ENCODE measurements around the gene CTNNA3. TPM values are rescaled to one million over a fixed set of nuclear protein-coding genes. Genes with fewer than 3 reads are reported as not detected.

CTNNA3 gene
- polyA plus RNA-seq, 1 donor from 2014 or later: 0.14 TPM

DNA sequence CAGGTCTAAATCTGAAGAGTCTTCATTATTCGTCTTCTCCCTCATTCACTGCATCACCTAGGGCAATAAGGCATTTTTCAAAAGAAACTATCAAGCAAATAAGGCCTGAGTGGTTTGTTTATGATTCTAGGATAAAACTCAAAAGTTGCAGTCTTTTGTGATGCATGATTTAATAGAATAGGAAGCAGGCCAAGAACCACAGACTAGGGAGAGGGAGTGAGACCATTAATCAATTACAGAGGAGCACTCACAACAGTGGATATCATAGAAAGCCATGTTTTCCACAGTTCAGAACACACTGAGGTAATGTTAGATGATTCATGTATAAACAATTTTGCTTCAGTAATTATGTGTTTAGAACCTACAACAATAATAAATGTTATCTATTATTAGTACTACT lies 858.0 kb downstream of the CTNNA3 start:
- Histone ChIP-seq H3F3A (ENCODE audit: insufficient read depth, low read length, poor library complexity, severe bottlenecking) (no peaks in the 10 kb centered on the region), H3K36me3 (ENCODE audit: insufficient read depth, low read length) (no peaks in the 10 kb centered on the region), H4K20me1 (ENCODE audit: insufficient read depth) (no peaks in the 10 kb centered on the region), H3K4me3 (ENCODE audit: low read length) (no peak overlapping the region), H3K27ac (ENCODE audit: low read length) (no peak overlapping the region), H3K4me2 (ENCODE audit: low read length) (no peak overlapping the region), H3K9me3 (ENCODE audit: low read length) (no peaks in the 10 kb centered on the region), H3K27me3 (ENCODE audit: insufficient read depth, low read depth, low read length) (no peaks in the 10 kb centered on the region), H3K9ac (ENCODE audit: low read length) (no peak overlapping the region), H2AFZ (ENCODE audit: low read depth, low read length) (no peak overlapping the region), H3K79me2 (replicated peaks; ENCODE audit: insufficient read depth, low read length) (no peaks in the 10 kb centered on the region), H3K9me2 (ENCODE audit: insufficient read depth, low read length) (no peaks in the 10 kb centered on the region)
- TF ChIP-seq EP300 (conservative IDR thresholded peaks at IDR 0.05; ENCODE audit: poor library complexity, severe bottlenecking) (no peak), EZH2 (IDR thresholded peaks at IDR 0.05; ENCODE audit: borderline replicate concordance, insufficient read depth, low read length, poor library complexity, severe bottlenecking) (no peak), MXI1 (conservative IDR thresholded peaks at IDR 0.05; ENCODE audit: poor library complexity, severe bottlenecking) (no peak), TAF1 (IDR thresholded peaks at IDR 0.05; ENCODE audit: low read depth) (no peak), SMC3 (conservative IDR thresholded peaks at IDR 0.05; ENCODE audit: poor library complexity) (no peak)
- TF ChIP-seq, protein P1, sequence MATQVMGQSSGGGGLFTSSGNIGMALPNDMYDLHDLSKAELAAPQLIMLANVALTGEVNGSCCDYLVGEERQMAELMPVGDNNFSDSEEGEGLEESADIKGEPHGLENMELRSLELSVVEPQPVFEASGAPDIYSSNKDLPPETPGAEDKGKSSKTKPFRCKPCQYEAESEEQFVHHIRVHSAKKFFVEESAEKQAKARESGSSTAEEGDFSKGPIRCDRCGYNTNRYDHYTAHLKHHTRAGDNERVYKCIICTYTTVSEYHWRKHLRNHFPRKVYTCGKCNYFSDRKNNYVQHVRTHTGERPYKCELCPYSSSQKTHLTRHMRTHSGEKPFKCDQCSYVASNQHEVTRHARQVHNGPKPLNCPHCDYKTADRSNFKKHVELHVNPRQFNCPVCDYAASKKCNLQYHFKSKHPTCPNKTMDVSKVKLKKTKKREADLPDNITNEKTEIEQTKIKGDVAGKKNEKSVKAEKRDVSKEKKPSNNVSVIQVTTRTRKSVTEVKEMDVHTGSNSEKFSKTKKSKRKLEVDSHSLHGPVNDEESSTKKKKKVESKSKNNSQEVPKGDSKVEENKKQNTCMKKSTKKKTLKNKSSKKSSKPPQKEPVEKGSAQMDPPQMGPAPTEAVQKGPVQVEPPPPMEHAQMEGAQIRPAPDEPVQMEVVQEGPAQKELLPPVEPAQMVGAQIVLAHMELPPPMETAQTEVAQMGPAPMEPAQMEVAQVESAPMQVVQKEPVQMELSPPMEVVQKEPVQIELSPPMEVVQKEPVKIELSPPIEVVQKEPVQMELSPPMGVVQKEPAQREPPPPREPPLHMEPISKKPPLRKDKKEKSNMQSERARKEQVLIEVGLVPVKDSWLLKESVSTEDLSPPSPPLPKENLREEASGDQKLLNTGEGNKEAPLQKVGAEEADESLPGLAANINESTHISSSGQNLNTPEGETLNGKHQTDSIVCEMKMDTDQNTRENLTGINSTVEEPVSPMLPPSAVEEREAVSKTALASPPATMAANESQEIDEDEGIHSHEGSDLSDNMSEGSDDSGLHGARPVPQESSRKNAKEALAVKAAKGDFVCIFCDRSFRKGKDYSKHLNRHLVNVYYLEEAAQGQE (IDR thresholded peaks at IDR 0.05; ENCODE audit: borderline replicate concordance): no peak

DNA sequence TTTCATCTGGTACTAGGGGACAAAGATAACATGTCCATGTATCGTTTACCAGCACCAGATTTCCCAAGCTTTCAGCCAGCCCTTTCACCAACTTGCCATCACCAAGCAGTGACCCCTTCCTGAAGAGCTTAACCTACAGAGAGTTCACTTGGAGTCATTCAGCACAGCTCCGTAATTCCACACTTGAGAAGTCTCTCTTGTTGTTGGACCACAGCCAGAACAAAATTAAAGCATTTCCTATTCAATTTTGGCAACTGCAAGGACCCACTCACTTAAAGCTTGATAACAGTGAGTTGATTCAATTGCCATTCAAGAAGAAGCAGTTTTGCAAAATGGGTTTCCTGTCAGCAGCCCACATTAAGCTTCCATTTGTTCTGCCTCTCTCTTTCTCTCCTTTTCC lies 858.7 kb downstream of the CTNNA3 start:
- no peaks in the 10 kb centered on the region for H3K36me3 ChIP-seq (ENCODE audit: insufficient read depth, low read length)
- no peak overlapping the region for H3K4me2 ChIP-seq (ENCODE audit: low read length)
- no peak overlapping the region for H3K4me3 ChIP-seq (ENCODE audit: low read length)
- H3K9me3 ChIP-seq (ENCODE audit: low read length): no peaks in the 10 kb centered on the region
- H4K20me1 ChIP-seq (ENCODE audit: insufficient read depth): no peaks in the 10 kb centered on the region
- no peaks in the 10 kb centered on the region for H3F3A ChIP-seq (ENCODE audit: insufficient read depth, low read length, poor library complexity, severe bottlenecking)
- TF ChIP-seq CTCF (IDR thresholded peaks at IDR 0.05; ENCODE audit: poor library complexity, severe bottlenecking): no peak
- TF ChIP-seq SMC3 (conservative IDR thresholded peaks at IDR 0.05; ENCODE audit: poor library complexity): no peak
- TF ChIP-seq MXI1 (conservative IDR thresholded peaks at IDR 0.05; ENCODE audit: poor library complexity, severe bottlenecking): no peak
- TF ChIP-seq RAD21 (conservative IDR thresholded peaks at IDR 0.05): no peak
- TF ChIP-seq, protein P1 (IDR thresholded peaks at IDR 0.05; ENCODE audit: borderline replicate concordance): no peak
- no peak for TF ChIP-seq EP300 (conservative IDR thresholded peaks at IDR 0.05; ENCODE audit: poor library complexity, severe bottlenecking)
- no peak for TF ChIP-seq TAF1 (IDR thresholded peaks at IDR 0.05; ENCODE audit: low read depth)
- TF ChIP-seq POLR2AphosphoS5 (IDR thresholded peaks at IDR 0.05): no peak
- no peak for TF ChIP-seq EZH2 (IDR thresholded peaks at IDR 0.05; ENCODE audit: borderline replicate concordance, insufficient read depth, low read length, poor library complexity, severe bottlenecking)
- H3K9ac ChIP-seq (ENCODE audit: low read length): no peak overlapping the region
- H3K79me2 ChIP-seq (replicated peaks; ENCODE audit: insufficient read depth, low read length): no peaks in the 10 kb centered on the region
- no peak overlapping the region for H2AFZ ChIP-seq (ENCODE audit: low read depth, low read length)
- no peaks in the 10 kb centered on the region for H3K9me2 ChIP-seq (ENCODE audit: insufficient read depth, low read length)
- no peak overlapping the region for H3K27ac ChIP-seq (ENCODE audit: low read length)
- H3K27me3 ChIP-seq (ENCODE audit: insufficient read depth, low read depth, low read length): no peaks in the 10 kb centered on the region
